KOPT-K1 (cell line): Measurements from ENCODE around the gene RGS12.
"Not testable (repeated sequence)": the region's sequence is repeated elsewhere in the genome, so short reads cannot be mapped to it uniquely, and the experiment has no call there.

Source experiments
- H3K27ac ChIP-seq: fragments of 200-600 bp; sonication (generic); 2 replicates; pipeline ENCODE4 v1.5.1; 2016; ENCODE audit warnings: antibody characterized with exemption, mild to moderate bottlenecking, low read depth, low read length; ENCODE audit not compliant: poor library complexity, severe bottlenecking
- H3K36me3 ChIP-seq: fragments of 200-600 bp; sonication (generic); 2 replicates; pipeline ENCODE4 v1.5.1; 2017; ENCODE audit warnings: antibody characterized with exemption, mild to moderate bottlenecking, low read length, moderate library complexity; ENCODE audit not compliant: insufficient read depth
- H3K9me3 ChIP-seq: fragments of 200-600 bp; sonication (generic); 2 replicates; pipeline ENCODE4 v1.5.1; 2017; ENCODE audit warnings: antibody characterized with exemption, low read length, mild to moderate bottlenecking; ENCODE audit not compliant: insufficient read depth, poor library complexity, severe bottlenecking

The RGS12 gene

DNA sequence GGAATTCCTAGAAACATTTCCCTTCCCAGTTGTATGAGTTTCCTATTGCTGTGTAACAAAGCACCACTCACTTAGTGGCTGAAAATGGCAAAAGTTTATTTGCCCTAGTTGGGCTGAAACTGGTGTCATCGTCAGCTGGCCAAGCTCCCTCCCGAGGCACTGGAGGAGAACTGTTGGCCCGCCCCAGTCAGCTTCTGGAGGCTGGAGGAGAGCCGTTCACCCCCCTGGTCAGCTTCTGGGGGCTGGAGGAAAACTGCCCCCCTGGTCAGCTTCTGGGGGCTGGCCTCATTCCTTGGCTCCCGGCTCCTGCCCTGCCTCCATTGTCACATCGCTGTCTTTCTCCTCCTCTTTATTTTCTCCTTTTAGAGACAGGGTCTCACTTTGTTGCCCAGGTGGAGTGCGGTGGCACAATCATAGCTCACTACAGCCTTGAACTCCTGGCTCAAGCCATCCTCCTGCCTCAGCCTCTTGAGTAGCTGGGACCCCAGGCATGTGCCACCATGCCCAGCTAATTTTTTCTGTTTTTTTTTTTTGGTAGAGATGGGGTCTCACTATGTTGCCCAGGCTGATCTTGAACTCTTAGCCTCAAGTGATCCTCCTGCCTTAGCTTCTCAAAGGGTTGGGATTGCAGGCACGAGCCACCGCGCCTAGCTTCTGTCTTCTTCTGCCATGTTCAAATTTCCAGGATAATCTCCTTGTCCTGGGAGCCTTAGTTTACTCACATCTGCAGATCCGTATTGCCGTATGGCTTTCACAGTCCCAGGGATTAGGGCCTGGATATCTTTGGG, 3.2 kb downstream of the RGS12 start:
- H3K27ac ChIP-seq, result no peak overlapping the region
- no peaks in the 10 kb centered on the region for H3K36me3 ChIP-seq
- H3K9me3 ChIP-seq, result peaks cover 30% of the 10 kb centered on the region

DNA sequence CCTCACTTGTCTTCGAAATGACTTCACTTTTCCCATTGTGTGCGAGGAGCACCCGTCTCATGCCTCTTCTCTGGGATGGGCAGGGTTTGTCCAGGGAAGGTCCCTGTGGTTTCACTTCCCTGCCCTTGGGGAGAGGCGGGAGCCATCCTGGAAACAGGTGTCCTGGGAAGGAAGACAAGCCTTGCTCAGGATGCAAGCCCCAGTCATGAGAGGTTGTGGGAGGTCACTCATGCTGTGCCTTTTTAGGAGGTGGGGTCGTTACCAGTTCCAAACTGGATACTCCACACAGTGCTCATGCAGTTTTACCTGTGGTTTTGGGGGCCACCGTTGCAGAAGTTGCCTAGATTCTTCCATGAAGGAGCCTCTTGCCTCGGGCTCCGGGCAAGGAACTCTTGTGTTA, 3.8 kb downstream of the RGS12 start:
- Histone ChIP-seq H3K36me3 (no peaks in the 10 kb centered on the region), H3K9me3 (peaks cover 30% of the 10 kb centered on the region), H3K27ac (no peak overlapping the region)

DNA sequence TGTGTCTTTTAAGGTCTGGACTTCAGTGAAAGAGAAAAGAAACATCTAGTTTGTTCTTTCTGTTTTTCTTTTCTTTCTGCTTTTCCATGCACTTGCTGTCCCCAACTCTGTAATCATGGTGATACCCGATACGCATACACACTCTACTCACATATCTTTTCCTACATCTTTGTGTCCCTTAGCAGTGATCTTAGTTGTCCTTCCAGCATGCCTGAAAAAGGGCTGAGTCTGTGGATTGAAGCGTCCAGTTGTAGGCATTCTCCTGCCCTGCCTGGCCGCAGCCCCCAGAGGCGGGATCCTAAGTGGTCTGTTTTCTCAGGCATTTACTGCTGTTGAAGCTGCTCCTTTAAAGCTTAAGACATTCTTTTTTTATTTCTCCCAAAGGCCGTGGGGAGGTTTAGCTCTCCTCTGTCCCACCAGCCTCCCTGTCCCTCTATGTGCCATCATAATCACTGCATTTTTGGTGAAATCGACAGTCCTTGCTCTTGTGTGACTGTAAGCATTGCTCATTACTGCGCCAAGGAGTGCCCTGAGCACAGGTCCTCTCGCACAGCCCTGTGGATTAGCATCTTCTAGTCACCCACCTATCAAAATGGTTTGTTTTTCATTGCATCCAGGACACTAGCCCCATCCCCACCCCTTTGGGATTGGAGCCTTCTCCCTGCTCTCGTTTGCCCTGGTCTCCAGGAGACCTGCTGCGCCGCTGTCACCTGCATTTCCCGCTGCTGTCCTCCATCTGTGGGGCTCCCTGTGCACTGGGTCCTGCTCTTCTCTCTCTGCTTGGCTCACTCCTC, 4.4 kb downstream of the RGS12 start:
- no peaks in the 10 kb centered on the region for H3K36me3 ChIP-seq
- H3K9me3 ChIP-seq, result peaks cover 30% of the 10 kb centered on the region
- H3K27ac ChIP-seq, result no peak overlapping the region

DNA sequence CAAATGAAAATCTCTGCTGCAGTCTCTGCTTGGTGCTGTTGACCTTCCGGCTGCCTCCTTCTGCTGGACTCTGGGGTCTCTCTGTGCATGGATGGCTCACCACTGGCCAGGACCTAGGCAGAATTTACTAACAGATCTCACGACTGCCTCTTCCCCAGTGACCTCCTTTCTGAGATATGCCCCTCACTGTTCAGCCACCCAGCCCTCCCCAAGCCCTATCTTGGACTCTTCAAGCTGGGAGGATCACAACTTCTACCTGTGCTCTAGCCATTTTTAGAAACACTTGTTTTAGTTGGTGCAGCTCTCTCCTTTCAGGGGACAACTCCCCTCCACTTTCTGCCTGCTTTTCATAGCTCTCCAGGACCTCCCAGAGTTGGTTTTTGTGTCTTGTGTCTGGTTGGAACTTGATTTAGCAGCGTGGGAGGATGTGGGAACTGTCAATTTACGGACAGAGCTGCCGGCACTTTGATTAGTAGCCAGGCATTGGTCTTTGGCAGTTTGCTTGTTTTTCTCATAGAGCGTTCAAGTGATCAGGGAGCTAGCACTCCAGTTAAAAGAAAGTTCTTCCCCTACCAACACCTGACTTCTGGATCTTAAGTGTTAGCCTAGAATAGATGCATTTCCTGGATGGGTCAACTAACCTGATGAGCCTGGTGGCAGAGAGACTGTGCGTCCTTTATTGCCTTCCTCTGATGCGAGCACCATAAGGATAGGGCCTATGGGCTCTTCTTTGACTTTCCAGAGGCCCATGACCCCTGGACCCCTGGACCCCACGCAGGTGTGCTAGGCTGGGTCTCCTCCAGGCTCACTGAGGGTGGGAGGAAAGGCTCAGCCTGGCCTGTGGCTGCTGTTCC, 6.5 kb downstream of the RGS12 start:
- H3K36me3 ChIP-seq, result no peaks in the 10 kb centered on the region
- H3K27ac ChIP-seq, result no peak overlapping the region
- peaks cover 30% of the 10 kb centered on the region for H3K9me3 ChIP-seq

DNA sequence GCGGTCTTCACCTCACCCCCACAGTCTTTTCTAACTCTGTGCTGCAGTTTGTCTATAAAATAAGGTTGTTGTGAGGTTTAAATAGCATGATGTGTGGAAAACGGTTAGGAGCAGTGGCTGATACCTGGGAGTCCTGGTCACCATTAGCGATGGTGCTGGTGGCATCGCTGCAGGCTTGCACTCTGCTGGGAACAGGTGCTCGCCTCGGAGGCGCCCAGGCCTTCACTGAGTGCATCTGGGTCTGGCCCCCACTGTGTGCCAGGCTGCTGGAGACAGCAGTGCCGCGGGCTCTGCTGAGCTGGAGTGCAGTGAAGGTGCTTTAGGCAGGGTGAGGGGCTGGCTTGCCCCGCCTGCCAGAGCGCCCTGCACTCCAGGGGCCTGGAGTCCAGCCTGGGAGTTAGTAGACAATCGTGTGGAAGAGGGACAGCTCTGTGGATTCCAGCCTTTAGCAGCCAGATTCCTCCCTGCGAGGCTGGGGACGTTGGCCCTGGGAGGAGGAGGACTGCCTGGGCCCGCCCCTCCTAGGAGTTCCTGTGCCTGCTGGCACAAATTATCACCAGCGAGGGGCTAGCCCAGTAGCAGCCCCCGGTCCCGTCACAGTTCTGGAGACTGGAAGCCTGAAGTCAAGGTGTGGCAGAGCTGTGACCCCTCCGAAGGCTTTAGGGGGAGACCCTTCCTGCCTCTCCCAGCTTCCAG, 7.3 kb downstream of the RGS12 start:
- no peaks in the 10 kb centered on the region for H3K36me3 ChIP-seq
- no peak overlapping the region for H3K27ac ChIP-seq
- peaks cover 30% of the 10 kb centered on the region for H3K9me3 ChIP-seq

DNA sequence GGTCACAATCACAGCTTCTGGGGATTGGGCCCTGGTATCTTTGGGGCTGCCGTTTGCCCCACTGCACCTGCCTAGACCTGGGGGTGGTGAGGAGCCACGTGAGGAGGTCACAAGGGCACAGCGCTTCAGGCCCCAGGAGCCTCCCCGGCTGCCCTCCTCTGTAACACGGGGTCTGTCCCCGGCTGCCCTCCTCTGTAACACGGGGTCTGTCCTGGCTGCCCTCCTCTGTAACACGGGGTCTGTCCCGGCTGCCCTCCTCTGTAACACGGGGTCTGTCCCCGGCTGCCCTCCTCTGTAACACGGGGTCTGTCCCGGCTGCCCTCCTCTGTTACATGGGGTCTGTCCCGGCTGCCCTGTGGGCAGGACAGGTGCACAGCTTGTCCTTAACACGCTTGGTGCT, 8.1 kb downstream of the RGS12 start:
- H3K27ac ChIP-seq, result not testable (repeated sequence)

DNA sequence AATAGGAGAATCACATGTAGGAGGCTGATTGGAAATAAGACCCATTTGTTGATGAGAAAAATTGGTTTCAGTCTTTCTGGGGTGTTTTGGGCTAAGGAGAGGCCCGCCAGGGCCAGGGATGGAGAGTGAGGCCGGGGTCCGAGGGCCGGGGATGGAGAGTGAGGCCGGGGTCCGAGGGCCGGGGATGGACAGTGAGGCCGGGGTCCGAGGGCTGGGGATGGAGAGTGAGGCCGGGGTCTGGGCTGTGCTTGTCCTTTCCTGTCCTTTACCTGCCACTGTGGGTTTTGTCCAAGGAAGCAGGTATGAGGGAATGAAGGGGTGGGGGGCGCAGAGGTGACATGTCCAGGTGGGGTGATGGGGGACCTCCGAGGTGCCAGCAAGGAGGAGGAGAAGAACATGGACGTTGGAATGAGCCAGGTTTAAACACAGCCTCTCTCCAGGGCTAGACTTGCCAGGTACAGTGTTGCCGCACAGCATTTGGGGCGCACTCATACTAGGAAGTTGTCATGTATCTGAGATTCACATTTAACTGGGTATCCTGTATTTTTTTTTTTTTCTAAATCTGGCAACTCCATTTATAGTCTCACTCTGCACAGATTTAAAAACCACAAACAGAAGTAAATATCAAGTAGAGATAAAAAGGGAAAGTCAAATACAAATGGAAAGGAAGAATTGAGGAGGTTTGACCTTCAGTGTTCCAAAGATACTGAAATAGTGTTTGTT, 8.8 kb downstream of the RGS12 start:
- Histone ChIP-seq H3K27ac (no peak overlapping the region), H3K36me3 (no peaks in the 10 kb centered on the region), H3K9me3 (peaks cover 30% of the 10 kb centered on the region)

More for the DNA sequence above, 8.1 kb downstream of the RGS12 start:
- H3K36me3 ChIP-seq, result not testable (repeated sequence)
- H3K9me3 ChIP-seq, result peaks cover 30% of the 10 kb centered on the region

DNA sequence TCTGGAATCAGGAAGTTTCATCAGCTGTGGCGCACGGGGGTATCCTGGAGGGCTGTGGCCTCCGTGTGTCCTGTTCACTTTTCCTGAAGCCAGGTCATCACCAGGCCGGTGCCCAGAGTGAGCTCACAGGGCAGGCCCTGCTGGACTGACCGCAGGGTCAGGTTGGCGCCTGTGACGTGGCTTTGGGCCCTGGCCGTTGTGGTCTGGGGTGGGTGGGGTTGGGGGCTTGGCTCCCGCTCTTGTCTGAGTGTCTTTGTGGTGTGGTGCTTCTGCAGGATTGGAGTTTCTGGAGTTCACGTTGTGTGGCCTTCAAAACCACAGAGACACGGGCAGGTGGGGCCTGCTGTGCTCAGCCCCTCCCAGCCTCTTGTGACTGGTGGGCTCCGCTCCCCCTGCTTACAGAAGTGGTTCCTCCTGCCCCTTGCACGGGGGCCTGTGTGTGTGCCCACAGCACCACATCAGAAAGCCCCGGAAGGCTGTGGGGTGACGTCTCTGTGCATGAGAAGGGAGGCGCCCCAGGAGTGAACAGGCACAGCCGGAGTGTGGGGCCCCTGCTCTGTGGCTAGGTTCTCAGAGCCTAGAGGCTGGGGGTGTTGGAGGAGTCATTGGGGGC, 9.5 kb downstream of the RGS12 start:
- Histone ChIP-seq H3K36me3 (no peaks in the 10 kb centered on the region), H3K27ac (no peak overlapping the region)

DNA sequence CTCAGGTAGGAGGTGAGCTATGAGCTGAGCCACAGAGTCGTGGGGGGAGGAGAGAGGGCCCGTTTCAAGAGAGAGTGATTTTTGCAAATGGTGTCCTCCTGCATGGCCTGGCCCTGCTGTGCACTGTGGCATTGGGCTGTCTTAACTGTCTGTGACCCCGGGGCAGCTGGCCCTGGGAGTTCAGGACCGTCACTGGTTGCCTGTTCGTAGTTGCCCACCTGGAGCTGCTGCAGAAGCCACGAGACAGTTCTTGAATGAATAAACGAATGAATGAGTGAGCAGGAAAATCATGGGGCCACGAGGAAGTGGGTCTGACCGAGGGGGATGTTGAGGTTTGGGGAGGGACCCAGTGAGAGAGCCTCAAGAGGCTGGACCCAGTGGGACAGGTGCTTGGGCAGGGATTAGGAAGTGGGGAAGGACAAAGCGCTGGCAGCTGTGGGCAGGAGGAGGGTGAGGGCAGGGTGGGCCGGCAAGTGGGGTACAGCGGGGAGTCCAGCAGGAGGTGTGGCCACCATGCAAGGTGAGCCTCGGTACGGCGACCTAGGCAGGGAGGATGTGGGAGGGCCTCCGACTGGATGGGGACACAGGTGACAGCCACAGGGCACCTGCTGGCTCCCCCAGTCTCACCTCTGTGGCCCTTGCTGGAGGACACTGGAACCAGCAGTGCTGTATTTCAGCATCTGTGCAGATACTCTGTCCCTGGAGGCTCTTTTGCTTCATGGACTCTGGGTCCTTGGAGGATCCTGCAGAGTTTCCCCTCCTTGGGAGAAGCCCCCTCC, 10.2 kb downstream of the RGS12 start:
- Histone ChIP-seq H3K36me3 (no peaks in the 10 kb centered on the region), H3K27ac (no peak overlapping the region), H3K9me3 (peaks cover 19% of the 10 kb centered on the region)

More for the DNA sequence above, 9.5 kb downstream of the RGS12 start:
- peaks cover 26% of the 10 kb centered on the region for H3K9me3 ChIP-seq

DNA sequence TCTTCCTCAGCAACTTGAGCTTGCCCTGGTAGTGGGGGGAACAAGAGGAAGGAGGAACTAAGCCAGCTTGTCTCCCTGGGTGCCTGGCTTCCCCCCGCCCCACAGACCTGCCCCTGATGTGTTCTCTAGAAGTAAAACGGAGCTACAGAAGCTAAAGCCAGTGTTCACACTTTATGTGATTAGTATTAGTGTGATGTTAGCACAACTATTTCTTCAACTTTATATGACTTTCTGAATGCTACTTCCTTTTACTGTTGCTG, 10.7 kb downstream of the RGS12 start:
- H3K9me3 ChIP-seq, result peaks cover 14% of the 10 kb centered on the region
- H3K36me3 ChIP-seq, result no peaks in the 10 kb centered on the region
- H3K27ac ChIP-seq, result no peak overlapping the region

DNA sequence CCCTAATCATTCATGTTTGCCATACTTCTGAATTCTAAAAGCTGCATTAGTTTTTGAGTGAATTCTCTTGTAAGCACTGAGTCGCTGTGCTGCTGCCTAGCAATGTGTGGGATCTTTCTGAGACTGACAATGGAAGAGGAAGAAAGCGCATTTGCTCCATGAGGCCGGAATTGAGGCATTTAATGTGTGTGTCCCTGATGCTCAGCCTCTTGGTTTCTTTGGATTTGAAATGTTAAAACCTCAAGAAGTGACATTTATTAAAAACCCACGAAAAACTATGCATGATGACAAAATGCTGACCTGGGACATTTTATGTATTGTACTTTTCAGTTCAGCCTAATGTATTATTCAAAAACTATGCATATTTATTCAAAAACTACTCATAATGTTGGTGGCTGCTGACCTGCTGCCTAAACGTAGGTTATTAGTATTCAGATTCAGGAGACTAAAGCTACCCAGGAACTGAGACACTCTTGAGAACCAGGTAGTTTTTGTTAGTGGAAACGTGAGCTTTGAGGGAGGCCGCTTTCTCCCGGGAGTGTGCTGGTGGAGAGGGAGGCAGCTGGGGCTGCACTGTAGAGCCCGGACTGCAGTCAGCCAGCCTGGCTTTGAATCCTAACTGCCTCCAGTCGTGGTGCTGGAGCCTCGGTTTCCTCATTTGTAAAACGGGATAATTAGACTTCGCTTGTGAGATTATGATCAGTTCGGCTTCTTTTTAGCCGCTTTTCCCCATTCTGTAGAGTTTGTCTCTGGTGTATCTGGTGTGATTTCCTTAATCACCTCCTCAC, 11.3 kb downstream of the RGS12 start:
- Histone ChIP-seq H3K27ac (no peak overlapping the region), H3K36me3 (no peaks in the 10 kb centered on the region), H3K9me3 (peaks cover 8% of the 10 kb centered on the region)

DNA sequence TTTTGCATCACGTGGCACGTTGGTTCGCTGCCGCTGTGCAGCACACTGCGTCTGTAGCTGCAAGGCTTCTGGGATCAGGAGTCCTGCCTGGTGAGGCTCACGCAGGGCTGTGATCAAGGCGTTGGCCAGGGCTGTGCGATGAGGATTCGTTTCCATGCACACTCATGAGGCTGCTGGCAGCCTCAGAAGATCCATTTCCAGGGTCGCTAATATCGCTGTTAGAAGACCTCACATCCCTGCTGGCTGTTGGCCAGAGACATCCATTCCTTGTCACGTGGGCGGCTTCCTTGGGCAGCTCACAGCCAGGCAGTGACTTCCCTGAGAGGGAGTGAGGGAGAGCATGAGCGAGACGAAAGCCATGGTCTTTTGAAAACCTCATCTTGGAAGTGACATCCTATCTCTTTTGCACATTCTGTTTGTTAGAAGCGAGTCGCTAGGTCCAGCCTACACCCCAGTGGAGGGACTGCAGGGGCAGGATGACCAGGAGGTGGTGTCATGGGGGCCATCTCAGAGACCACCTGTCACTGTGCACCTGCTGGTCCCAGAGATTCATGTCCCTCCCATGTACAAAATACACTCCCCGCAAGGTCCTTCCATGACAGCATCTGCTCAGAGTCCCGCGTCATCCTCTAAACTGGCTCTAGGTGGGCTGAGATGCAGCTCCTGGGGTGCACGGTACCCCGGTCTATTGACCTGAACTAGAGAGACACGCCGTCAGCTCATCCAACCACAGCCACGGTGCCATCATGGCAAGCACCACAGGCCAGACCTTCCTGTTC, 12.2 kb downstream of the RGS12 start:
- H3K27ac ChIP-seq, result no peak overlapping the region
- H3K9me3 ChIP-seq, result no peaks in the 10 kb centered on the region
- H3K36me3 ChIP-seq, result no peaks in the 10 kb centered on the region
